ENCODE results near the gene PITPNC1.

PITPNC1 gene

DNA sequence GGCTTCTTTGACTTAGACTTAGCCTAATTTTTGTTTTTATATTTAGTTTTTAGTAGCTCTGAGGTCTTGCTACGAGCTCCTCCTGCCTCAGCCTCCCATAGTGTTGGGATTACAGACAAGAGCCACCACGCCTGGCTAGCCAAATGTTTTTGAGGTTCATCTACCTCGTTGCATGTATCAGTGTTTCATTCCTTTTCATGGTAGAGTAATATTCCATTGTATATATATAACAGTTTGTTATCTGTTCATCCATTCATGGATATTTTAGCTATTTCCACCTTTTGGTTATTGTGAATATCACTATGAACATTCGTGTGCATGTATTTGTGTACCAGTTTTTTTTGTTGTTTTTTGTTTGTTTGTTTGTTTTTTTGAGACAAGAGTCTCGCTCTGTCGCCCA is 352.8 kb downstream of the PITPNC1 start:
- no peak for DNase-seq (ENCODE audit: low read depth, low spot score)
- H3K27ac ChIP-seq, result no peak overlapping the region

DNA sequence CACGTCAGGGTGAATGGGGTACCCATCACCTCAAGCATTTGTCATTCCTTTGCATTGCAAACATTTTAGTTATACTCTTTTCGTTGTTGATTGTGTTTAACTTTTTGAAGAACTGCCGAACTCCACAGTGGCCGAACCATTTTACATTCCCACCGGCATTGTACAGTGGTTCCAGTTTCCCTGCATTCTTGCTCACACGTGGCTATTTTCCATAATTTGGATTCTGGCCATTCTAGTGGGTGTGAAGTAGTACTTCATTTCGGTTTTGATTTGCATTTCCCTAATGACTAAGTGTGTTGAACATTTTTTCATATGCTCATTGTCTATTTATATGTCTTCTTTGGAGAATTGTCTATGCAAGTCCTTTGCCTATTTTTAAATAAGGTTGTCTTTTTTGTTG is 353.6 kb downstream of the PITPNC1 start:
- H3K27ac ChIP-seq, result no peak overlapping the region
- DNase-seq (ENCODE audit: low read depth, low spot score), result no peak

DNA sequence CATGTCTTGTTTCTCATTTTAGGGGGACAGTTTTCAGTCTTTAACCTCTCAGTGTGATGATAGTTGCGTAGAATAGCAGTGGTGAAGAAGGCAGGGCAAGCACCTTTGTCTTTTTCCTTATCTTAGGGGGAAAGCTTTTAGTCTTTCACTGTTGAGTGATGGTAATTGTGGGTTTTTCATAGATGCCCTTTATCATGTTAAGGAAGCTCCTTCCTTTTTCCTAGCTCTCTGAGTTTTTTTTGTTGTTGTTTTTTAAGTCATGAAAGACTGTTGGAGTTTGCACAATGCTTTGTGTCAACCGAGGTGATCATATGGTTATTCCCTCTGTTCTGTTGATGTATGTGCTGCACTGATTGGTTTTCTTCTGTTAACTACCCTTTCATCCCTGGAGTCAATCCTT is 356.4 kb downstream of the PITPNC1 start:
- no peak for DNase-seq (ENCODE audit: low read depth, low spot score)
- no peak overlapping the region for H3K27ac ChIP-seq

DNA sequence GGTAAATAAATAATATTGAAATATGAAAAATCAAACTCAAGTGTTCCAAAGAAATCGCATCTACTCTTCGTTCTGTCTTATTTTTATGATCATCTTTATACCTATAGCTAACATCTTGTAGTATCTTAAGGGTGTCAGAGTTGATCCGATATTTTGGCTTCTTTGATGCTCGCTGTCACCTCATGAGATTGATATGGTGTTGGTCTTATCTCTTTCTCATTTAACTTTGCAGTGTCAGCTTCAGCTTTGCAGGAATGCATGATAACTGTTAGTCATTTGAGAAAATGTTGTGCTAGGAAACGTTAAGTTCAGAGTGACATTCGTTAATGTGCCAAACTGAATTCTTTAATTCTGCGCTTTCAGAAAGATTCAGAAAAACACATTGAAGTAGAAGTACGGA is 360.1 kb downstream of the PITPNC1 start:
- H3K27ac ChIP-seq, result no peak overlapping the region
- DNase-seq (ENCODE audit: low read depth, low spot score), result no peak

DNA sequence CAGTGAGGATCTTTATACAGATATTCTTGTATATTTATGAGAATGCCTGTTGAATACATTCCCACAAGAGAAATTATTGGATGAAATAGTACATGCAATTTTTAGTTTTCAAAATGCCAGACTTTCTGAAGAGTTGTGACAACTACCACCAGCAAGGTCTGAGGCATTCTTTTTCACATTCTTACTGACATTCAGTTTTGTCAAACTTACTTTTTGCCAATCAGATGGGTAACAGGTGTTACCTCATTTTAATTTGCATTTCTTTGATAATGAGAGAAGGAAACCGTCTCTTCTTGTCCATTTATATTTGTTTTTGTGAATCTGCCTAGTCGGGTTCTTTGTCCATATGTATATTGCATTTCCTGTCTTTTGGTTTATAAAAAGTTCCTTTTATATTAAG is 364.9 kb downstream of the PITPNC1 start:
- no peak overlapping the region for H3K27ac ChIP-seq
- no peak for DNase-seq (ENCODE audit: low read depth, low spot score)

Measured in epithelial cell of prostate (primary cell).